Measurements from ENCODE around the gene TBC1D24.

Gene TBC1D24

GRCh38 chr16:2455081-2455845, 19.7 kb upstream of the TBC1D24 start:
- Histone ChIP-seq H3K27ac (ENCODE audit: low read length) (no peak overlapping the region), H3K4me3 (ENCODE audit: low read length) (no peak overlapping the region), H3K36me3 (replicated peaks; ENCODE audit: insufficient read depth, low read length) (no peaks in the 10 kb centered on the region; the same call in 1 of the 2 replicates), H4K20me1 (ENCODE audit: insufficient read depth, low read length) (no peaks in the 10 kb centered on the region), H2AFZ (ENCODE audit: low read length) (no peak overlapping the region), H3K4me1 (ENCODE audit: low read length) (peaks cover 8% of the 10 kb centered on the region; the same call in 1 of the 2 replicates), H3K4me2 (ENCODE audit: low read depth, low read length) (no peak overlapping the region), H3K9ac (ENCODE audit: low read length) (no peak overlapping the region), H3F3A (ENCODE audit: insufficient read depth, low read length) (peaks cover 21% of the 10 kb centered on the region), H3K79me2 (ENCODE audit: low read length) (peaks cover 1% of the 10 kb centered on the region), H3K9me2 (replicated peaks; ENCODE audit: insufficient read depth, low read length) (no peaks in the 10 kb centered on the region), H3K9me3 (replicated peaks; ENCODE audit: insufficient read depth, low read length) (no peaks in the 10 kb centered on the region), H3K27me3 (replicated peaks; ENCODE audit: insufficient read depth, low read length) (no peaks in the 10 kb centered on the region)
- TF ChIP-seq EZH2phosphoT487 (IDR thresholded peaks at IDR 0.05; ENCODE audit: low read length), result no peak
- no peak for DNase-seq

GRCh38 chr16:2456551-2457153, 18.3 kb upstream of the TBC1D24 start:
- Histone ChIP-seq H3K4me3 (ENCODE audit: low read length) (no peak overlapping the region), H3K79me2 (ENCODE audit: low read length) (peaks cover 14% of the 10 kb centered on the region), H3K9me3 (replicated peaks; ENCODE audit: insufficient read depth, low read length) (no peaks in the 10 kb centered on the region), H2AFZ (ENCODE audit: low read length) (no peak overlapping the region), H3K4me2 (ENCODE audit: low read depth, low read length) (no peak overlapping the region), H3K4me1 (ENCODE audit: low read length) (peaks cover 15% of the 10 kb centered on the region), H4K20me1 (ENCODE audit: insufficient read depth, low read length) (no peaks in the 10 kb centered on the region), H3K27me3 (replicated peaks; ENCODE audit: insufficient read depth, low read length) (no peaks in the 10 kb centered on the region), H3K9ac (ENCODE audit: low read length) (no peak overlapping the region), H3K36me3 (replicated peaks; ENCODE audit: insufficient read depth, low read length) (no peaks in the 10 kb centered on the region; the same call in 1 of the 2 replicates), H3K9me2 (replicated peaks; ENCODE audit: insufficient read depth, low read length) (no peaks in the 10 kb centered on the region), H3K27ac (ENCODE audit: low read length) (no peak overlapping the region), H3F3A (ENCODE audit: insufficient read depth, low read length) (peaks cover 21% of the 10 kb centered on the region)
- DNase-seq, result no peak
- no peak for TF ChIP-seq CTCF (IDR thresholded peaks at IDR 0.05; ENCODE audit: low read length)
- no peak for TF ChIP-seq EZH2phosphoT487 (IDR thresholded peaks at IDR 0.05; ENCODE audit: low read length)
- no peak for TF ChIP-seq EZH2 (optimal IDR thresholded peaks at IDR 0.05; ENCODE audit: low read depth, low read length)

GRCh38 chr16:2457267-2457666, 17.7 kb upstream of the TBC1D24 start:
- no peaks in the 10 kb centered on the region for H4K20me1 ChIP-seq (ENCODE audit: insufficient read depth, low read length)
- H2AFZ ChIP-seq (ENCODE audit: low read length), result no peak overlapping the region
- no peak overlapping the region for H3K4me3 ChIP-seq (ENCODE audit: low read length)
- no peak overlapping the region for H3K27ac ChIP-seq (ENCODE audit: low read length)
- H3K36me3 ChIP-seq (replicated peaks; ENCODE audit: insufficient read depth, low read length), result no peaks in the 10 kb centered on the region; the same call in 1 of the 2 replicates
- no peak for TF ChIP-seq EZH2phosphoT487 (IDR thresholded peaks at IDR 0.05; ENCODE audit: low read length)
- no peaks in the 10 kb centered on the region for H3K9me3 ChIP-seq (replicated peaks; ENCODE audit: insufficient read depth, low read length)
- no peaks in the 10 kb centered on the region for H3K9me2 ChIP-seq (replicated peaks; ENCODE audit: insufficient read depth, low read length)
- peaks cover 14% of the 10 kb centered on the region for H3K79me2 ChIP-seq (ENCODE audit: low read length)
- DNase-seq, result no peak
- no peaks in the 10 kb centered on the region for H3K27me3 ChIP-seq (replicated peaks; ENCODE audit: insufficient read depth, low read length)
- no peak overlapping the region for H3K9ac ChIP-seq (ENCODE audit: low read length)
- no peak overlapping the region for H3K4me2 ChIP-seq (ENCODE audit: low read depth, low read length)
- H3K4me1 ChIP-seq (ENCODE audit: low read length), result peaks cover 15% of the 10 kb centered on the region
- H3F3A ChIP-seq (ENCODE audit: insufficient read depth, low read length), result peaks cover 21% of the 10 kb centered on the region

GRCh38 chr16:2457946-2458345, 17.0 kb upstream of the TBC1D24 start:
- Histone ChIP-seq H3F3A (ENCODE audit: insufficient read depth, low read length) (peaks cover 21% of the 10 kb centered on the region), H3K27ac (ENCODE audit: low read length) (no peak overlapping the region), H3K4me1 (ENCODE audit: low read length) (peaks cover 15% of the 10 kb centered on the region), H3K27me3 (replicated peaks; ENCODE audit: insufficient read depth, low read length) (no peaks in the 10 kb centered on the region), H3K9me2 (replicated peaks; ENCODE audit: insufficient read depth, low read length) (no peaks in the 10 kb centered on the region), H3K79me2 (ENCODE audit: low read length) (peaks cover 14% of the 10 kb centered on the region), H3K36me3 (replicated peaks; ENCODE audit: insufficient read depth, low read length) (no peaks in the 10 kb centered on the region; the same call in 1 of the 2 replicates), H3K9me3 (replicated peaks; ENCODE audit: insufficient read depth, low read length) (no peaks in the 10 kb centered on the region), H2AFZ (ENCODE audit: low read length) (no peak overlapping the region), H3K4me3 (ENCODE audit: low read length) (no peak overlapping the region), H3K4me2 (ENCODE audit: low read depth, low read length) (no peak overlapping the region), H3K9ac (ENCODE audit: low read length) (no peak overlapping the region), H4K20me1 (ENCODE audit: insufficient read depth, low read length) (no peaks in the 10 kb centered on the region)
- TF ChIP-seq CTCF (IDR thresholded peaks at IDR 0.05; ENCODE audit: low read length) (no peak), EZH2 (optimal IDR thresholded peaks at IDR 0.05; ENCODE audit: low read depth, low read length) (no peak), EZH2phosphoT487 (IDR thresholded peaks at IDR 0.05; ENCODE audit: low read length) (no peak)
- DNase-seq, result no peak

Data from MM.1S (cell line).